Head of caudate nucleus (tissue), 42 donors: ENCODE measurements around the gene PRRC2B.

Experiments
- DNase-seq, 42 donors: peaks; one replicate each; pipeline versions ENCODE4 v3.0.0 to v3.0.0-alpha.2; 2020 to 2021; ENCODE audit warnings: mixed read lengths in 7 of 42
- intact Hi-C: fragments of 100-400 bp; cut with DNase I; formaldehyde crosslinking; loops from one replicate; pipeline ENCODE4 v1.15.0; 2022

PRRC2B gene

DNA sequence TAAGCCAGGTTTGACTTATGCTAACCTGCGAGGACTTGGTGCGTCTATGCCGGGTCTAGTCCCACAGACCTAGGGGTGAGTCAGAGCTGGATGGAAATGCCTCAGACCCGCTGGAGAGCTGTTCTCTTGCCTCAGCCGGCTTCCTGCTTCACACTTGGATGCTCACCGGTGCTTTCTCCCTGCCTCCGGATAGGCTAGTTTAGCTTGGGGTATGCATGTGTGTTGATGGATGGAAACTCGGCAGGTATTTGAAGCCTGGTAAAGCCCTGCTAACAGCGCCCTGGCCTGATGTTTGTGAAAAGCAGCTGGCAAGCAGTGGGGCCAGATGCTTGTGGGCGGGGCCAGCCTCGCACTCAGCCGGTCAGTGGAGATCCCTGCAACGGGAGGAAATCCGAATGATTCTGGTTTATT, 29.3 kb downstream of the PRRC2B start:
- intact Hi-C loops, result no loop called here
- DNase-seq, result peak; percentile 14 to 86 (median 68)

DNA sequence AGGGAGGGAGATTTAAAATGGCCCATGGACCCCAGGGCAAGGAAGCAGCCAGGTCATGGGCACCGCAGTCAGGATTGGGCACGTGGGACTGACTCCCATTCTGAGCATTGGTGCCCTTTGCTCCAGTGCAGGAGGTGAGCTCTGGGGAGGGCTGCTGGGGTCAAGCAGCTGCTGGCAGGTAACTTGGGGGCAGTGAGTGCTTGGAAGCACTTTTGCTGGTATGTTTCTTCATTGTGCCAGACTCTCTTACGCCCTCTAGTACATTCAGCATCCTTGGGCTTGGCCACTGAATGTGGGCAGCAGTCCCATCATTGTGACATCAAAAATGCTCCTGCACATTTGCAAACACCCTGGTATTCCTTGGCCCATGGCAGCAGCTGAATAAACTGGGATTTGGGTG, 32.7 kb downstream of the PRRC2B start:
- no peak for DNase-seq
- intact Hi-C loops, result no loop called here

DNA sequence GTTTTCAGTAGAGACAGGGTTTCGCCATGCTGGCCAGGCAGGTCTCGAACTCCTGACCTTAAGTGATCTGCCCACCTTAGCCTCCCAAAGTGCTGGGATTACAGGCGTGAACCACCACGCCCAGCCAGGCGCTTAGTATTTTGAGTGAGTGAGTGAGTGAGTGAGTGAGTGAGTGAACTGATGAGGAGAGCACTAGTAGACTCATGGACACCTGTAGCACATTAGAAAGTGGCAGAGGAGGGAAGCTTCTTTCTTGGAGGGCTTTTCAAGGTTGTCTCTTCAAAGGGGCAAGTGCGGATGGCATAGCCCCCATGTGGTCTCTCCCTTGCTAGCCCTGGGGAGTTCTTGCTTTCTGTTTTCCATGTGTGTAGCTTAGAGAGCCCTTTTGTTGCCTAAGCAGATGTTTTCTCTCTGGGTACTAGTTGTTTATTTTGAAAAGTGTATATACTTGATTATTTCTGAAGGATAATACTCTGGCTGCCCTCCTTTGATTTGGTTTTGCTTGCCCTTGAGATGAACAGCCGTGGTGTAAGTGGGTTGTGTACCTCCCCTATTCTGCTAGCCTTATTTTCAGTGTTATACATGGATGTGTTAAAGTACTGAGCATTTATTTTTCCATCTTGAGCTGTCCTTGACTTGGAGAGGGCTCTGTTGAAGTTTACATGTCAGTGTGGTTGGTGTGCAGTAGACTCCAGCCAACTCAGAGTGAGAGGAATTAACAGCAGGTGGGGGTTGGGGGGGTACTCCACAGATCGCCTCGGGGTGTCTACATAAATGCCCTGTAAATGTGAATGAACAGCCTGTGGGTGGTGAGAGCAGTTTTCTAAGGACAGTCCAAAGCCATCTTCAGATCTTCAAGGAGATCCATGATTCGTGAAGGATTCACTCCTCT, 35.5 kb downstream of the PRRC2B start:
- intact Hi-C loops, result no loop called here
- peak in 1 of 42 donors; percentile 7 for DNase-seq

DNA sequence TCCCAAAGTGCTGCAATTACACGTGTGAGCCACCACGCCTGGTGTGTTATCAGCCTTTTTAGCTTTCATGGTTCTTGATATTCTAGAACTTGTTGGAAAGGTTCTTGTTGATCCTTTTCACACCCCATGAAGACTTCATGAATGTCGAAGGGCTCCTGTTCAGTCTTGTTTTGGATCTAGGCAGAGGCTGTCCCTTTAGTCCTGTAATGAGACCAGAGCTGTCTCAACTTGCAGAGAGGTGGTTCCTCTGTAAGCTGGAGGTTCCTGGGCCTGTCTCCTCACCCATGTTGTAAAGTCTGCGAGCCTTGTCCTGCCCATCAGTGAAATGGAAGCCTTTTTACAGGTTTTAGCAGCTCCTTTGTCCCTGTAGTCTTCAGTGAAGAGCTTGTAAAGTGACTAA, 38.2 kb downstream of the PRRC2B start:
- DNase-seq, result no peak
- intact Hi-C loops, result no loop called here

DNA sequence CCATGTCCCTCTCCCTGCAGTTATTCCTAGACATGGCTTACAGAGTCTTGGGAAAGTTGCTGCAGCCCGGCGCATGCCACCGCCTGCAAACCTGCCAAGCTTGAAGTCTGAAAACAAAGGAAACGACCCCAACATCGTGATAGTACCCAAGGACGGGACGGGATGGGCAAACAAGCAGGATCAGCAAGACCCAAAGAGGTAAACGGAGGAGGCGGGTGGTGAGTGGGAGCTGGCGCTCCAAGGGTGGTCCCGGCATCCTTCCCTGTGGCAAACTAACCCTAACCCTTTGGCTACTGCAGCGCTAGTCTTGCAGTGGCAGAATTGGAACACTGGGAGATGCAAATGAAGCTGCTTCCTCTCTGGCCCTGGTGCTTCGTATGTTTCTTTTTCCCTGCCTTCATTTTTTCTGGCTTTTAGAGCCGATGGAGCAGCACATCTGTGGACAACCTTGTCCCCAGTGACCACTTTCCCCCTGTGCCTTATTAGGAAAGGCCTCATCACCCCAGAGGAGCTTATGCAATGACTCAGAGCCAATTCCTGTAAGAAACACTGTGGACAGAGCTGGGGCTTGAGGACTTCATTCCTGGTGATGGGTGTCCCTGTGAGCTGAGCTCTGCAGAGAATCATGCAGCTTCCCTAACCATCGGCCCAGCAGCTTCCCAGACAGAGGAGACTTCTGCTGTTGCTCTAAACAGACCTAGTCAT, 38.9 kb downstream of the PRRC2B start:
- intact Hi-C loops, result no loop called here
- DNase-seq, result no peak

DNA sequence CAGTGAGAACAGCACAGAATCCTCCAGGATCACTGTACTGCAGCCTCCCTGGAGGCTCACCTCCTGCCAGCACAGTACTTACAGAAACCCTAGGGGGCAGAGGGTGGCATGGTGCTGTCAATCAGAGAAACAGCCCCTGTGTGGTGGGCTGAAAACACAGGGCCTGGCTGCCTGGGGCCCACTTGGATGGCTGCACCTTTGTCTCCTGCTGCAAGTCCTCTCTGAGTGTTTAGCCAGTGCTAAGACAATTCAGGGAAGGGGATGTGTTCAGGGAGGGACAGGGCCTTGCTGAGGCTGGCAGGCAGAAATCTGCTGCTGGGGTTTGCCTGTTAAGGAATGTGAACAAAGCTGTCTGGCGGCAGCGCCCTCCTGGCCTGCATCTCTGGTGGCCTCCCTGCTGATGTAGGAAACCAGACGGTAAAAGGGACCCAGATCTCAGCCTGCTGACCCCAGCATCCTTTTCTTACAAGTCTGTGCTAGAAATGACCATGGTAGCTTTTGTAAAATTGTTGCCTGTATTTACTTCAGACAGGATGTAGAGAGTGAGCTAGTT, 39.5 kb downstream of the PRRC2B start:
- intact Hi-C loops, result no loop called here
- DNase-seq, result no peak

DNA sequence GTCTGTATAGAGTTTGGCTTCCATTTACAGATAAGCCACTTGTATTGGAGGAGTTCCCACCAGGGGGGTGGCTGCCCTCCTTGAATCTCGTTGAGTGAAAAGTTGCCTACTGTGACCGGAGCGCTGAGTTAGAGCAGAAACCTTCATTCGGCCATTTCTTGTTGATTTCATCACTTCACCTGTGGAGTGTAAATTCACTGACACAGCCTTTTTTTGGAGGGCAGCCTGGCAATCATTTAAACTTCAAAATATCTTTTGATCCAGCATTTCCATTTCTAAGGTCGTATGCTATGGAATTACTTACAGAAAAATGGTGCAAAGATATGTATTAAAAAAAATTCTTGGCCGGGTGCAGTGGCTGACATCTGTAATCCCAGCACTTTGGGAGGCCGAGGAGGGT, 40.8 kb downstream of the PRRC2B start:
- intact Hi-C loops, result no loop called here
- DNase-seq, result no peak

DNA sequence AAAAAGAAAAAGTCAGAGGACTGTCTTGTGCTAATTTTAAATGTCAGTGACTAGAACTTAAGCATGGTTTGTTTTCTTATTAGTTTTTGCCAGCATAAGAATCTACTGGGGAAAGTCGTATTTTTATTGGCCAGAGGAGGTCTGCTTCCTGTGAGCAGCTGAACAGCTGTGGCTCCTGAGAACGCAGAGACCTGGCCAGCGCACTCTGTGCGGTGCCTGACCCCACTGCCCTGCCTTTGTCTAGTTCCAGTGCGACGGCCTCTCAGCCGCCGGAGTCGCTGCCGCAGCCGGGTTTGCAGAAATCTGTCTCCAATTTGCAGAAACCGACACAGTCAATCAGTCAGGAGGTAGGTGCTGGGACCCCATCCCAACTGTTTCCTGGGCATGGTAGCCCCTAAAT, 42.5 kb downstream of the PRRC2B start:
- peak in 1 of 42 donors; percentile 21 for DNase-seq
- intact Hi-C loops, result no loop called here

DNA sequence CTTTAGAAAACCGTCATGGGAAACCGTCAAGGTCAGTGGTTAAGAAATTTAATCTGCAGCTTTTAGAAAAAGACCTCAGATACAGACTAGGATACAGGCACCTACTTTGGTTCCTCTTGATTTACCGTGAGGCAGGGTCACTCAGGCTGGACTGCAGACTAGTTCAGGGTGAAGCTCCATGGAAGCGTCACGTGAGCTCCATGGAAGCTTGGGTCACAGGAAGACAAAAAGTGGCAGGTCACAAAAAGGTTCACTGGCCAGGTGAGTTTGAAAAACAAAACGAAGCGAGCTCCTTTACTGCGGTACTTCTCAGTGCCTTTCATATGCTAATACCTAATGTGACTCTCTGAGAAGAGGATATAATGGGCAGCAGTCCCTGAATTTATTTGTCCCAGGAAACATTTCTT, 43.0 kb downstream of the PRRC2B start:
- peak in 1 of 42 donors; percentile 5 for DNase-seq
- intact Hi-C loops, result no loop called here

DNA sequence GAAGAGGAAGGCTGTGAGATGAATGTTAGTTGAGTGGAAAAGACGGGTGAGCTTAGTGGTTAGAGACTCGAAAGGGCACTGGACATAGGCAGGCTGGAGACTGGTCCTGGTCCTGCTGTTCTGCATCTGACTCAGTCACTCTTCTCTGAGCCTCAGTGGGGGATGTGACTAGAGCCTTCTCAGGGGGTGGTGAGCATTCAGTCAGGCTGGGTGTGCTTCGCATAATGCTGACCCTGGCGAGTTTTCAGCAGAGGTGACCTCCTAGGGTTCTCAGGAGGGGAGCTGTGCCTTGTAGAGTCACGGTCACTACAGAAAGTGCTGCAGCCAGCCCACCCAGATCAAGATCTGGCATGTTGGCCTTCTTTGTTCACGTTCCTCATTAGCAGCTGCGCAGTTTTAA, 44.3 kb downstream of the PRRC2B start:
- peak in 1 of 42 donors; percentile 7 for DNase-seq
- intact Hi-C loops, result no loop called here

DNA sequence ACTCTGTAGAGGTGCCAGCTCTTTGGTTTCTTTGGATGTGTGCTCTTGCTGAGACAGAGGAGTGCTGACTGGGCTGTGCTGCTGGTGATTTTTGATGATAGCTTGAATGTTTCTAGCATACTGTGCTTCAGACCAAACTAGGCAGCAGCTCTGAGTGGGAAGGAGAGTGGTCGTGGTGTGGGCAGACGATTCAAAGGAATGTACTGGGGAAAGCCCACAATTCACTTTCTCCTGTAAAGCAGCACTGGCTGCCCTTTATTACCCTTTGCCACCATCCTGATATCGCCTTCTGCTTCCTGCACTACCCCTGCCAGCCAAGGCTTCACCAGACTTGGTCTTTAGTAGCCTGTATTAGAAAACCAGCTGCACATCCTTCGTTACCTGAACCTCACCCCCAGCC, 45.3 kb downstream of the PRRC2B start:
- intact Hi-C loops, result no loop called here

DNA sequence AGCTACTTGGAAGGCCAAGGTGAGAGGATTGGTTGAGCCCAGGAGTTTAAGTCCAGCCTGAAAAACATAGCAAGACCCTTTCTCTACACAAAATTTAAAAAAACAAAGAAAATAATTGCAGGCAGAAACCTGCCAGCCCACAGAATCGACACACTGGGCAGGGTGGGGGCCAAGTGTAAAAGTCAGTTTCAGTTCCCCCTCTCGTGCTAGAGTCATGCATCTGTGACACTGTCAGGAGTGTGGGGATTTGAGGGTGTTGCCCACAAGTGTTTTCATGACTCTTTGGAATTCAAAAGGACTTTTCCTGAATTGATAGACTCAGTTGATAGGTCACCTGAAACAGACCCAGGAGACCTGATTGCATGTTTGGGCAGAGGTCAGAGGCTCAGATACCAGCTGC, 47.6 kb downstream of the PRRC2B start:
- DNase-seq, result peak in 1 of 42 donors; percentile 34
- intact Hi-C loops, result no loop called here

More for the DNA sequence above, 45.3 kb downstream of the PRRC2B start:
- DNase-seq, result peak in 1 of 42 donors; percentile 22

DNA sequence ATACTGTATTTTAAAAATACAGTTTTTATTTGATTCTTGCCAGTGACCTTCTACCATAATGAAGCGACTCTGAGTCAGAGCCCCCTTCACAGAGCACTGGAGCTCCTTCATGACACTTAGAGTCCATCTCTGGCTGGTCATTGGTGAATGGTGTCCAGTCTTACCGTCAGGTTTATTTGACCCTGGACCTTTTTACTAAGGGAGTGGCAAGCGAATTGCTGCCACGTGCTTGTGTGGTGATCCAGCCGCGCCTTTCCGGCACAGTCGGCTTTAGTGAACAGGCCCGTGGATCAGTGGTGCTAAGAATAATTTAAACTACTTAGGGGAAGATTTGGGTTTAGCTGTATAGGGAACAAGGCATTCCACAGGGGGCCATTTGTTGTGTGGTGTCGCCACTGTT, 48.5 kb downstream of the PRRC2B start:
- intact Hi-C loops, result no loop called here
- peak in 1 of 42 donors; percentile 16 for DNase-seq

DNA sequence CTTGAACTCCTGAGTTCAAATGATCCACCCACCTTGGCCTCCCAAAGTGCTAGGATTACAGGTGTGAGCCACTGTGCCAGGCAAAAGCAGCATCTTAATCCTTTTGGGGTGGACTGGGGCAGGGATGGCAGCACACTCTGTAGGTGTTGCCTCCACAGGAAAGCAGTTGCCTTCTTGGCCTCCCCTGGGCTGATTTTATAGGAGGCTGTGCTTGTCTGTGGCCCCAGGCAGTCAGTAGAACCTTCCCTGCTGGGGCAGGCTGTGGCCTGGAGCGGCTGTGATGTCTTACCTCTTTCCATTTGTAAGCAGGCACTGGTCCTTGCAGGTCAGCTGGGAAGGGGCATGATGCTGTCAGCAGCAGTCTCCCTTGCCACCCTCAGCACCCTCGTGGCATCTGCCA, 49.8 kb downstream of the PRRC2B start:
- intact Hi-C loops, result no loop called here
- DNase-seq, result no peak

DNA sequence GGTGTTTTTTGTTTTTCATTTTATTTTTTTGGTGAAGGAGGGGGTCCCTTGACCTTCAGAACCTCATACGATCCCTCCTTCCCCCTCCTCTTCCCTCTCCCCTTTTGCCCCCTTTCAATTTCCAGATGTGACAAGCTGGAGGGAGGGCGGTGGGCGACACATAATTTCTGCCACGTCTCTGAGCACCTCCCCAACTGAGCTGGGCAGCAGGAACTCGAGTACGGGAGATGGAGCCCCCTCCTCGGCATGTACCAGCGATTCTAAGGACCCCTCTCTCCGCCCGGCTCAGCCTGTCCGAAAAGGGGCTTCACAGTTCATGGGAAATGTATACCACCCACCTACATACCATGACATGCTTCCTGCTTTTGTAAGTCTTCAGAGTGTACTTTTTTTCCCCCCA, 52.4 kb downstream of the PRRC2B start:
- intact Hi-C loops, result no loop called here
- DNase-seq, result no peak

DNA sequence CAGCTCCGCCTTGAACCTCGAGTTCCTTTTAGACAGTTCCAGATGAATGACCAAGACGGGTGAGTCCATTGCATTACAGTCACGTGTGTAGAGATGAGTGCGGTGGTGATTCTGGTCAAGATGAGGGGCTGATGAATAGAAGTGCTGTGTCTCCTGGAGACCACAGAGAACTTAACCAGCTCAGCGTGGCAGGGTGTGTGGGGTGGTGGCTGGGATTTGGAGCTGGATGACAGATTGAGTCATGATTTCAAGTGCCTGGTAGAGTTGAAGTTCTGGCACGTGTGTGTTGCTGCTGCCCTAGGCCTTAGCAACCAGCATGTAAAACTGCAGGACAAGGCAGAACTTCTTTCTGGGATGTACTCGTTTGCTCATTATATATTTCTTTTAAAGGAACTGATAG, 53.3 kb downstream of the PRRC2B start:
- intact Hi-C loops, result no loop called here
- DNase-seq, result peak in 19 of 42 donors; percentile 14 to 66 (median 37)

DNA sequence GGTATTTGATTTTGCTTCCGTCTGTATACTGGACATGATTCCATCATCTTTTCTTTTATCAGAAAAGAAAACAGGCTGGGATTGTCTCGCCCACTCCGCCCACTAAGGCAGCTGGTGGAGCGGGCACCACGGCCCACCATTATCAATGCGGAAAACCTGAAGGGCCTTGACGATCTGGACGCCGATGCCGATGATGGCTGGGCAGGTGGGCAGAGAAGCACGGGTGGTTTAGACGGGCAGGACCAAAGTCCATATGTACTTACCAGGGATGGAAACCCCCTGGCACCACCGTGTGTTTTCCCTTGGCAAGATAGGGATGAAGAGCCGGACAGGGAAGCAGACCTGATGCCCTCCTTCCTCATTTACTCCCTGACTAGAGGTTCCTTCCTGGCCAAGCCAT, 53.7 kb downstream of the PRRC2B start:
- intact Hi-C loops, result no loop called here
- DNase-seq, result no peak

DNA sequence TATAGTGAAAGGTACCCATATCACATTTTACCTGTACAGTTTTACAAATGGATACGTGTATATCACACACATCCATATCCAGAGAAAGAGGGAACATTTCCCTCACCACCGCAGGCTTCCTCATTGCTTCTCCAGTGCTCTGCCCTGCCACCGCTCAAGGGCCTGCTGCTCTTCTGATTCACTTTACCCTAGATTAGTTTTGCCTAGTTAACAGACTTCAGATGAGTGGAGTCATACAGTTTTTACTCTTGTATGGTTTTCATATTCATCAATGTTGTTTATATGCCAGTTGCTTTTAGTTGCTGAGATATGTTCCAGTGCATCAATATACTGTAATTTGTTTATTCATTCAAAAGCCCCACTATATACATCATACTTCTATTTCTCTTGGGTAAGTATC, 54.9 kb downstream of the PRRC2B start:
- intact Hi-C loops, result no loop called here

DNA sequence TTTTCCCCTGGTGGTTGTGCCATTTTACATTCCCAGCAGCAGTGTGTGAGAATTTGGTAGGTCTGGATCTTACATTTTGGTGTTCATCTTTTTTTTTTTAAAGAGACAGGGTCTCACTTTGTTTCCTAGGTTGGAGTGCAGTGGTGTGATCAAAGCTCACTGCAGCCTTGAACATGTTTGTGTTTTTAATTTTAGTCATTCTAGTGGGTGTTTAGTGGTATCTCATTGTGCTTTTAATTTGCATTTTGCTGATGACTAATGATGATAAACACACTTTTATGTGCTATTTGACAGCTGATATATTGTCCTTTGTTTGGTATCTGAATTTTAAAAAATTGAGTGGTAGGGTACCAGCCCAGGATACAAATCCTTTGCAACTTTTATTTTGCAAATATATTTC, 55.4 kb downstream of the PRRC2B start:
- no peak for DNase-seq
- intact Hi-C loops, result no loop called here

More for the DNA sequence above, 54.9 kb downstream of the PRRC2B start:
- no peak for DNase-seq

DNA sequence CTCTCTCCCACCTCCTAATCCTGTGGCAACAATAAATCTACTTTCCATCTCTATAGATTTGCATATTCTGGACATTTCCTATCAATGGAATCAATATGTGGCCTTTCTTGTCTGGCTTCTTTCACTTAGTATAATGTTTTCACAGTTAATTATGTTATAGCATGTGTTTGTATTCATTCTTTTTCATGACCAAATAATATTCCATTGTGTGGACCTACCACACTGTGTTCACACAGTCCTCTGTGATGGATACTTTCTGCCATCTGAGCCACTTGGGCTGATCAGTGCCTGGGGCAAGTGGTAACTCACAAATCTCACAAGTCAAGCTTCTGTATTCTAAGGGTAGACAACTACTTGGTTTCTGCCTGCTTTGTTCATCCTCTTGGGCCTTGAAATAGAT, 60.1 kb downstream of the PRRC2B start:
- intact Hi-C loops, result no loop called here
- DNase-seq, result no peak
